GM12878 (cell line): ENCODE results near the gene WDR74. TPM values are rescaled to one million over a fixed set of nuclear protein-coding genes. Genes with fewer than 3 reads are reported as not detected.

Experiments
- ATAC-seq: fragments of 200-7000 bp; cut with Tn5 transposase; 3 replicates; pipeline ENCODE4 v1.9.1; 2020; ENCODE audit warnings: mild to moderate bottlenecking, moderate library complexity
- BruUV-seq: library from RNA; stranded (reverse); fragments of 400-500 nt; replicated peaks from 2 replicates; lab custom pipeline; 2021; lab: Mats Ljungman, UMichigan
- CTCF ChIA-PET: fragments of 300-600 bp; sonication (Branson Sonifier 250); formaldehyde crosslinking; extraction: SDS; loops from one replicate; lab custom pipeline; 2021; ENCODE audit warnings: inconsistent platforms; lab: Yijun Ruan, JAX
- POLR2A ChIA-PET: fragments of 350-600 bp; formaldehyde crosslinking; extraction: SDS; loops from one replicate; lab custom pipeline; 2021; ENCODE audit warnings: inconsistent platforms; lab: Charles Lee
- RAD21 ChIA-PET: fragments of 300-600 bp; sonication (Branson Sonifier 250); formaldehyde crosslinking; loops from one replicate; lab custom pipeline; 2023; ENCODE audit warnings: antibody characterized with exemption; ENCODE audit not compliant: unreplicated experiment; lab: Charles Lee
- SMC1A ChIA-PET: fragments of 300-600 bp; sonication (Branson Sonifier 250); formaldehyde crosslinking; loops from one replicate; lab custom pipeline; 2023; ENCODE audit not compliant: unreplicated experiment, uncharacterized antibody; lab: Charles Lee
- DNase-seq: peaks from one replicate; pipeline ENCODE4 v3.0.0-alpha.2; 2011; ENCODE audit warnings: low read depth, low spot score
- FAIRE-seq: peaks from 3 replicates; lab custom pipeline; 2011; peaks lifted over from hg19 to GRCh38; lab: Jason Lieb, UNC
- H2AFZ ChIP-seq: 2 replicates; pipeline ENCODE4 v1.6.0; 2011; ENCODE audit warnings: low read depth, low read length, control low read depth; ENCODE audit not compliant: control insufficient read depth
- H3K27ac ChIP-seq: 2 replicates; pipeline ENCODE4 v1.5.1; 2011; ENCODE audit warnings: control low read depth; ENCODE audit not compliant: control insufficient read depth, insufficient read depth
- H3K27me3 ChIP-seq, 2 experiments: replicated peaks in 1 of 2; 2 replicates each; pipeline versions ENCODE4 v1.6.0 to v1.6.1; 2011; ENCODE audit warnings: low read length in 1 of 2; ENCODE audit not compliant: control insufficient read depth in 2 of 2, insufficient read depth in 2 of 2
- H3K36me3 ChIP-seq, 2 experiments: 2 replicates each; pipeline ENCODE4 v1.5.1; 2011; ENCODE audit warnings: low read length in 1 of 2; ENCODE audit not compliant: control insufficient read depth in 2 of 2, insufficient read depth in 2 of 2
- H3K4me1 ChIP-seq: 2 replicates; pipeline ENCODE4 v1.6.1; 2011; ENCODE audit warnings: mild to moderate bottlenecking, low read length, moderate library complexity, mixed read lengths; ENCODE audit not compliant: control insufficient read depth, insufficient read depth
- H3K4me2 ChIP-seq: 2 replicates; pipeline ENCODE4 v1.6.0; 2011; ENCODE audit warnings: control low read depth; ENCODE audit not compliant: control insufficient read depth, insufficient read depth
- H3K4me3 ChIP-seq: fragments of 200-600 bp; sonication (generic); 2 replicates; pipeline ENCODE4 v1.5.1; 2016
- H3K79me2 ChIP-seq: 2 replicates; pipeline ENCODE4 v1.6.0; 2011; ENCODE audit warnings: low read length; ENCODE audit not compliant: control insufficient read depth, insufficient read depth
- H3K9ac ChIP-seq: 2 replicates; pipeline ENCODE4 v1.8.0; 2011; ENCODE audit warnings: low read length, control low read depth, mixed read lengths; ENCODE audit not compliant: control insufficient read depth, insufficient read depth
- H3K9me3 ChIP-seq: replicated peaks from 3 replicates; pipeline ENCODE4 v1.5.1; 2011; ENCODE audit warnings: mild to moderate bottlenecking, low read length; ENCODE audit not compliant: control insufficient read depth, insufficient read depth
- H4K20me1 ChIP-seq: 2 replicates; pipeline ENCODE4 v1.6.0; 2011; ENCODE audit not compliant: control insufficient read depth, insufficient read depth
- CREB1 ChIP-seq: IDR thresholded peaks from 2 replicates; pipeline ENCODE4 v1.6.1; 2012; ENCODE audit warnings: low read depth, mild to moderate bottlenecking, inconsistent platforms
- EP300 ChIP-seq, 2 experiments: fragments of 150-350 bp in 1 of 2; IDR thresholded peaks; 2 replicates each; pipeline ENCODE4 v1.6.1; 2011 to 2012; ENCODE audit warnings: low read depth in 2 of 2, low read length in 2 of 2, borderline replicate concordance in 1 of 2, improper control_type of control experiment in 1 of 2, inconsistent platforms in 1 of 2; ENCODE audit not compliant: control insufficient read depth in 1 of 2
- IKZF1 ChIP-seq: fragments of 450-650 bp; conservative IDR thresholded peaks from 2 replicates; pipeline ENCODE4 v1.6.1; 2017; ENCODE audit warnings: antibody characterized with exemption, mild to moderate bottlenecking
- LARP7 ChIP-seq: fragments of 450-650 bp; IDR thresholded peaks from 2 replicates; pipeline ENCODE4 v1.6.1; 2017; ENCODE audit warnings: mild to moderate bottlenecking
- ZBED1 ChIP-seq: IDR thresholded peaks from 2 replicates; pipeline ENCODE4 v1.6.1; 2016; ENCODE audit warnings: borderline replicate concordance
- ZZZ3 ChIP-seq: IDR thresholded peaks from 2 replicates; pipeline ENCODE4 v1.6.1; 2011; ENCODE audit warnings: low read depth; ENCODE audit not compliant: control insufficient read depth, insufficient read length
- WGBS: methylation state at CpG from one replicate; pipeline ENCODE4 v1.1.6; 2016; ENCODE audit warnings: low lambda C conversion rate; ENCODE audit not compliant: insufficient replicate concordance, insufficient coverage; ENCODE audit errors: missing lambda C conversion rate; 5-methylcytosine and 5-hydroxymethylcytosine counted together
- in situ Hi-C: fragments of 300-500 bp; cut with MboI; formaldehyde crosslinking; loops from 9 replicates; pipeline ENCODE4 v1.14.3; 2018; ENCODE audit warnings: mixed read lengths
- intact Hi-C: fragments of 100-400 bp; cut with micrococcal nuclease; formaldehyde crosslinking; loops from one replicate; pipeline ENCODE4 v1.14.2; 2022; ENCODE audit not compliant: unreplicated experiment
- polyA plus RNA-seq, 11 experiments: library from polyadenylated mRNA; depleted of rRNA in 4 of 11; unstranded in 6 of 11; stranded (reverse) in 5 of 11; fragments of >200 nt; fragmentation: Nextera tagmentation in 4 of 11; fragmentation: Illumina TruSeq in 1 of 11; extraction: Ambion mirVana in 4 of 11; extraction: Trizol in 1 of 11; gene quantifications; 1 replicate in 1 of 11; 2 replicates in 10 of 11; pipeline versions ENCODE4 v1.2.1 to v1.2.3, GENCODE V29; 2011 to 2016; ENCODE audit warnings: inconsistent platforms in 2 of 11, missing spikeins in 2 of 11, low read depth in 1 of 11
- total RNA-seq, 4 experiments: library from RNA; depleted of rRNA in 3 of 4; stranded (reverse); fragments of >200 nt in 3 of 4; fragmentation: Illumina TruSeq in 1 of 4; extraction: Trizol in 1 of 4; gene quantifications; 2 replicates each; pipeline versions ENCODE4 v1.2.1 to v1.2.3, GENCODE V29; 2013 to 2021
- TF ChIP-seq, protein P1 (sequence below): fragments of 450-650 bp; formaldehyde crosslinking; IDR thresholded peaks from 2 replicates; pipeline ENCODE4 v1.5.0; 2022; ENCODE audit warnings: mild to moderate bottlenecking, missing genetic modification characterization
- TF ChIP-seq, protein P2 (sequence below): fragments of 450-650 bp; formaldehyde crosslinking; IDR thresholded peaks from 2 replicates; pipeline ENCODE4 v1.4.0; 2022; ENCODE audit warnings: mild to moderate bottlenecking, moderate library complexity
- TF ChIP-seq, protein P3 (sequence below): fragments of 450-650 bp; IDR thresholded peaks from 2 replicates; pipeline ENCODE4 v1.6.1; 2017; ENCODE audit warnings: antibody characterized with exemption, mild to moderate bottlenecking, moderate library complexity
- TF ChIP-seq, protein P4 (sequence below): IDR thresholded peaks from 2 replicates; pipeline ENCODE4 v1.6.1; 2011; ENCODE audit warnings: low read depth, mild to moderate bottlenecking, low read length, moderate library complexity, borderline replicate concordance; ENCODE audit errors: extremely low read depth

The WDR74 gene
- total and polyA plus RNA-seq, 10 of the 15 experiments (the other 5 are each of a cell fraction or from before 2014, with no cell fraction given) = 18.2 to 103 (median 60.7) TPM

DNA sequence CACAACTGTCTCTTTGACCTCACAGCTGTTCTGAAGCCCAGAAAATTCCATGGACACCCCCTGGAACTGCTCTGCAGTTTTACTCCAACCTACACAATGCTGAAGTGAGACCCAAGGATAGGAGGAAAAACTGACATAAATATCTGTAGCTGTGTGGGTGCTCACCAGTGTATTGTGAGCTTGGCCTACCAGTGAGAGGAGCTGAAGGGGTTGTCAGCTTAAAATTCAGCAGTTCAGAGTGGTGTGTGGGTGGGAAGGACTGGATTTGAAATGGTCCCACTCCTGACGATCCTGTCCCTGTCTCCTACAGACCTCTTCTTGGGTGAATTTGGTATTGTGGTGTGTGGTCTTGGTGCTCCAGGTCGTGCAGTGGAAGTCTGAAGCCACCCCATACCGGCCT, 49.8 kb downstream of the WDR74 start:
- FAIRE-seq = no peak
- CTCF ChIA-PET = interaction anchor here (0.6 to 6.6 kb wide), 8 partner anchors 35 to 284 kb away, joined by 3 to 131 read pairs (median 4); partner anchors contain the start of genes HNRNPUL2, SLC3A2, STX5 and TTC9C
- H3K4me3 ChIP-seq = no peak overlapping the region
- no peaks in the 10 kb centered on the region for H3K9me3 ChIP-seq
- no TSS peak for BruUV-seq
- no peak overlapping the region; the same call in 1 of the 2 replicates for H3K4me2 ChIP-seq
- H2AFZ ChIP-seq = no peak overlapping the region
- TF ChIP-seq LARP7 (no peak), EP300 (IDR thresholded peaks at IDR 0.05; ENCODE audit: borderline replicate concordance in 1 of 2, control insufficient read depth in 1 of 2, low read depth in 2 of 2, low read length in 2 of 2) (no peak), CREB1 (no peak), IKZF1 (no peak), ZBED1 (no peak), ZZZ3 (no peak)
- TF ChIP-seq, protein P1, sequence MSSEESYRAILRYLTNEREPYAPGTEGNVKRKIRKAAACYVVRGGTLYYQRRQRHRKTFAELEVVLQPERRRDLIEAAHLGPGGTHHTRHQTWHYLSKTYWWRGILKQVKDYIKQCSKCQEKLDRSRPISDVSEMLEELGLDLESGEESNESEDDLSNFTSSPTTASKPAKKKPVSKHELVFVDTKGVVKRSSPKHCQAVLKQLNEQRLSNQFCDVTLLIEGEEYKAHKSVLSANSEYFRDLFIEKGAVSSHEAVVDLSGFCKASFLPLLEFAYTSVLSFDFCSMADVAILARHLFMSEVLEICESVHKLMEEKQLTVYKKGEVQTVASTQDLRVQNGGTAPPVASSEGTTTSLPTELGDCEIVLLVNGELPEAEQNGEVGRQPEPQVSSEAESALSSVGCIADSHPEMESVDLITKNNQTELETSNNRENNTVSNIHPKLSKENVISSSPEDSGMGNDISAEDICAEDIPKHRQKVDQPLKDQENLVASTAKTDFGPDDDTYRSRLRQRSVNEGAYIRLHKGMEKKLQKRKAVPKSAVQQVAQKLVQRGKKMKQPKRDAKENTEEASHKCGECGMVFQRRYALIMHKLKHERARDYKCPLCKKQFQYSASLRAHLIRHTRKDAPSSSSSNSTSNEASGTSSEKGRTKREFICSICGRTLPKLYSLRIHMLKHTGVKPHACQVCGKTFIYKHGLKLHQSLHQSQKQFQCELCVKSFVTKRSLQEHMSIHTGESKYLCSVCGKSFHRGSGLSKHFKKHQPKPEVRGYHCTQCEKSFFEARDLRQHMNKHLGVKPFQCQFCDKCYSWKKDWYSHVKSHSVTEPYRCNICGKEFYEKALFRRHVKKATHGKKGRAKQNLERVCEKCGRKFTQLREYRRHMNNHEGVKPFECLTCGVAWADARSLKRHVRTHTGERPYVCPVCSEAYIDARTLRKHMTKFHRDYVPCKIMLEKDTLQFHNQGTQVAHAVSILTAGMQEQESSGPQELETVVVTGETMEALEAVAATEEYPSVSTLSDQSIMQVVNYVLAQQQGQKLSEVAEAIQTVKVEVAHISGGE (CRISPR knock-in tag) = no peak
- TF ChIP-seq, protein P2, sequence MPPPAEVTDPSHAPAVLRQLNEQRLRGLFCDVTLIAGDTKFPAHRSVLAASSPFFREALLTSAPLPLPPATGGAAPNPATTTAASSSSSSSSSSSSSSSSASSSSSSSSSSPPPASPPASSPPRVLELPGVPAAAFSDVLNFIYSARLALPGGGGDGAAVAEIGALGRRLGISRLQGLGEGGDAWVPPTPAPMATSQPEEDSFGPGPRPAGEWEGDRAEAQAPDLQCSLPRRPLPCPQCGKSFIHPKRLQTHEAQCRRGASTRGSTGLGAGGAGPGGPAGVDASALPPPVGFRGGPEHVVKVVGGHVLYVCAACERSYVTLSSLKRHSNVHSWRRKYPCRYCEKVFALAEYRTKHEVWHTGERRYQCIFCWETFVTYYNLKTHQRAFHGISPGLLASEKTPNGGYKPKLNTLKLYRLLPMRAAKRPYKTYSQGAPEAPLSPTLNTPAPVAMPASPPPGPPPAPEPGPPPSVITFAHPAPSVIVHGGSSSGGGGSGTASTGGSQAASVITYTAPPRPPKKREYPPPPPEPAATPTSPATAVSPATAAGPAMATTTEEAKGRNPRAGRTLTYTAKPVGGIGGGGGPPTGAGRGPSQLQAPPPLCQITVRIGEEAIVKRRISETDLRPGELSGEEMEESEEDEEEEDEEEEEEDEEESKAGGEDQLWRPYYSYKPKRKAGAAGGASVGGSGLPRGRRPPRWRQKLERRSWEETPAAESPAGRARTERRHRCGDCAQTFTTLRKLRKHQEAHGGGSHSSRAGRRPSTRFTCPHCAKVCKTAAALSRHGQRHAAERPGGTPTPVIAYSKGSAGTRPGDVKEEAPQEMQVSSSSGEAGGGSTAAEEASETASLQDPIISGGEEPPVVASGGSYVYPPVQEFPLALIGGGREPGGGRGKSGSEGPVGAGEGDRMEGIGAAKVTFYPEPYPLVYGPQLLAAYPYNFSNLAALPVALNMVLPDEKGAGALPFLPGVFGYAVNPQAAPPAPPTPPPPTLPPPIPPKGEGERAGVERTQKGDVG (CRISPR knock-in tag) = no peak
- TF ChIP-seq, protein P3, sequence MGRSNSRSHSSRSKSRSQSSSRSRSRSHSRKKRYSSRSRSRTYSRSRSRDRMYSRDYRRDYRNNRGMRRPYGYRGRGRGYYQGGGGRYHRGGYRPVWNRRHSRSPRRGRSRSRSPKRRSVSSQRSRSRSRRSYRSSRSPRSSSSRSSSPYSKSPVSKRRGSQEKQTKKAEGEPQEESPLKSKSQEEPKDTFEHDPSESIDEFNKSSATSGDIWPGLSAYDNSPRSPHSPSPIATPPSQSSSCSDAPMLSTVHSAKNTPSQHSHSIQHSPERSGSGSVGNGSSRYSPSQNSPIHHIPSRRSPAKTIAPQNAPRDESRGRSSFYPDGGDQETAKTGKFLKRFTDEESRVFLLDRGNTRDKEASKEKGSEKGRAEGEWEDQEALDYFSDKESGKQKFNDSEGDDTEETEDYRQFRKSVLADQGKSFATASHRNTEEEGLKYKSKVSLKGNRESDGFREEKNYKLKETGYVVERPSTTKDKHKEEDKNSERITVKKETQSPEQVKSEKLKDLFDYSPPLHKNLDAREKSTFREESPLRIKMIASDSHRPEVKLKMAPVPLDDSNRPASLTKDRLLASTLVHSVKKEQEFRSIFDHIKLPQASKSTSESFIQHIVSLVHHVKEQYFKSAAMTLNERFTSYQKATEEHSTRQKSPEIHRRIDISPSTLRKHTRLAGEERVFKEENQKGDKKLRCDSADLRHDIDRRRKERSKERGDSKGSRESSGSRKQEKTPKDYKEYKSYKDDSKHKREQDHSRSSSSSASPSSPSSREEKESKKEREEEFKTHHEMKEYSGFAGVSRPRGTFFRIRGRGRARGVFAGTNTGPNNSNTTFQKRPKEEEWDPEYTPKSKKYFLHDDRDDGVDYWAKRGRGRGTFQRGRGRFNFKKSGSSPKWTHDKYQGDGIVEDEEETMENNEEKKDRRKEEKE = no peak
- TF ChIP-seq, protein P4, sequence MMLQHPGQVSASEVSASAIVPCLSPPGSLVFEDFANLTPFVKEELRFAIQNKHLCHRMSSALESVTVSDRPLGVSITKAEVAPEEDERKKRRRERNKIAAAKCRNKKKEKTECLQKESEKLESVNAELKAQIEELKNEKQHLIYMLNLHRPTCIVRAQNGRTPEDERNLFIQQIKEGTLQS = no peak
- in situ Hi-C loops = no loop called here
- WGBS = 68% methylated on average over 3 of the region's 3 CpGs
- peaks cover 9 to 14% of the 10 kb centered on the region in 2 experiments for H3K36me3 ChIP-seq
- peaks cover 42% of the 10 kb centered on the region for H3K79me2 ChIP-seq
- H3K9ac ChIP-seq = no peak overlapping the region; the same call in 1 of the 2 replicates
- H3K27ac ChIP-seq = no peak overlapping the region
- RAD21 ChIA-PET = interaction anchor here (0.8 to 1.0 kb wide), 2 partner anchors 18 to 67 kb away, joined by 3 read pairs; partner anchors contain the start of gene TAF6L
- POLR2A ChIA-PET = interaction anchor here (0.6 to 6.0 kb wide), 13 partner anchors 11 to 1839 kb away, joined by 3 to 53 read pairs (median 5); partner anchors contain the start of genes NXF1, STX5, TAF6L and TEX54
- H3K4me1 ChIP-seq = peaks cover 11% of the 10 kb centered on the region
- H3K27me3 ChIP-seq = no peaks in the 10 kb centered on the region
- no peak for DNase-seq
- intact Hi-C loops = loop anchor here (5.0 kb wide), 1 partner anchor 93 kb away; the partner anchor contains the start of gene SLC3A2
- SMC1A ChIA-PET = interaction anchor here (1.2 to 2.9 kb wide), 5 partner anchors 51 to 95 kb away, joined by 3 to 12 read pairs (median 3); partner anchors contain the start of gene WDR74
- no peak for ATAC-seq
- no peaks in the 10 kb centered on the region for H4K20me1 ChIP-seq
